ENCODE measurements around the gene STRBP.
"Not testable (repeated sequence)": the region's sequence is repeated elsewhere in the genome, so short reads cannot be mapped to it uniquely, and the experiment has no call there.

The STRBP gene

GRCh38 chr9:123251324-123251723 lies 17.1 kb downstream of the STRBP start:
- TF ChIP-seq CTCF (IDR thresholded peaks at IDR 0.05; ENCODE audit: insufficient read depth, low read depth, low read length, missing control alignments) = no peak
- no peak overlapping the region for H3K4me3 ChIP-seq (ENCODE audit: low read length)
- DNase-seq (ENCODE audit: low read depth) = no peak

- no peak overlapping the region for H3K4me3 ChIP-seq (ENCODE audit: low read length)
- DNase-seq (ENCODE audit: low read depth) = no peak
These were observed 17.9 kb downstream of the STRBP start for GRCh38 chr9:123250504-123250903.

GRCh38 chr9:123249162-123249561 lies 19.2 kb downstream of the STRBP start:
- DNase-seq (ENCODE audit: low read depth); H3K4me3 ChIP-seq (ENCODE audit: low read length): not testable (repeated sequence)

More at GRCh38 chr9:123250504-123250903, 17.9 kb downstream of the STRBP start:
- no peak for TF ChIP-seq CTCF (IDR thresholded peaks at IDR 0.05; ENCODE audit: insufficient read depth, low read depth, low read length, missing control alignments)

- DNase-seq (ENCODE audit: low read depth) = no peak
- no peak overlapping the region for H3K4me3 ChIP-seq (ENCODE audit: low read length)
- TF ChIP-seq CTCF (IDR thresholded peaks at IDR 0.05; ENCODE audit: insufficient read depth, low read depth, low read length, missing control alignments) = no peak
These were observed 19.8 kb downstream of the STRBP start for GRCh38 chr9:123248630-123249029.

GRCh38 chr9:123246534-123246933 lies 21.9 kb downstream of the STRBP start:
- H3K4me3 ChIP-seq (ENCODE audit: low read length) = no peak overlapping the region
- TF ChIP-seq CTCF (IDR thresholded peaks at IDR 0.05; ENCODE audit: insufficient read depth, low read depth, low read length, missing control alignments) = no peak
- no peak for DNase-seq (ENCODE audit: low read depth)

GRCh38 chr9:123239726-123240125 lies 28.7 kb downstream of the STRBP start:
- peak; percentile 46 for DNase-seq (ENCODE audit: low read depth)

GRCh38 chr9:123238365-123238764 lies 30.0 kb downstream of the STRBP start:
- H3K4me3 ChIP-seq (ENCODE audit: low read length) = no peak overlapping the region
- no peak for DNase-seq (ENCODE audit: low read depth)
- TF ChIP-seq CTCF (IDR thresholded peaks at IDR 0.05; ENCODE audit: insufficient read depth, low read depth, low read length, missing control alignments) = no peak

More at GRCh38 chr9:123239726-123240125, 28.7 kb downstream of the STRBP start:
- H3K4me3 ChIP-seq (ENCODE audit: low read length) = no peak overlapping the region
- no peak for TF ChIP-seq CTCF (IDR thresholded peaks at IDR 0.05; ENCODE audit: insufficient read depth, low read depth, low read length, missing control alignments)

Data from epithelial cell of esophagus (primary cell).